GM23338 (cell line): ENCODE data around the gene BOK. TPM values are rescaled to one million over a fixed set of nuclear protein-coding genes. Genes with fewer than 3 reads are reported as not detected.

Source experiments
- ATAC-seq: fragments of 200-7000 bp; cut with Tn5 transposase; 3 replicates; pipeline ENCODE4 v1.9.1; 2020
- DNase-seq: peaks from one replicate; pipeline ENCODE4 v3.0.0-alpha.2; 2015; ENCODE audit warnings: low spot score
- H2AFZ ChIP-seq: fragments of 200-600 bp; sonication (generic); 2 replicates; pipeline ENCODE4 v1.8.0; 2016; ENCODE audit warnings: antibody characterized with exemption, mild to moderate bottlenecking, moderate library complexity
- H3F3A ChIP-seq: fragments of 200-600 bp; sonication (generic); replicated peaks from 2 replicates; pipeline ENCODE4 v1.8.0; 2017; ENCODE audit warnings: antibody characterized with exemption, mixed run types, low read depth
- H3K27ac ChIP-seq: fragments of 200-600 bp; sonication (generic); 2 replicates; pipeline ENCODE4 v1.6.1; 2016; ENCODE audit warnings: low read depth
- H3K27me3 ChIP-seq: fragments of 200-600 bp; sonication (generic); 2 replicates; pipeline ENCODE4 v1.8.0; 2016; ENCODE audit warnings: mild to moderate bottlenecking, mixed run types, moderate library complexity; ENCODE audit not compliant: insufficient read depth
- H3K36me3 ChIP-seq: fragments of 200-600 bp; sonication (generic); 2 replicates; pipeline ENCODE4 v1.8.0; 2016; ENCODE audit warnings: mild to moderate bottlenecking; ENCODE audit not compliant: insufficient read depth
- H3K4me1 ChIP-seq: fragments of 200-600 bp; sonication (generic); 2 replicates; pipeline ENCODE4 v1.8.0; 2016; ENCODE audit warnings: mild to moderate bottlenecking, moderate library complexity; ENCODE audit not compliant: insufficient read depth
- H3K4me2 ChIP-seq: fragments of 200-600 bp; sonication (generic); 2 replicates; pipeline ENCODE4 v1.7.1; 2017; ENCODE audit warnings: mixed run types
- H3K4me3 ChIP-seq: fragments of 200-600 bp; sonication (generic); 2 replicates; pipeline ENCODE4 v1.6.1; 2016; ENCODE audit warnings: mixed run types
- H3K79me2 ChIP-seq: fragments of 200-600 bp; sonication (generic); replicated peaks from 2 replicates; pipeline ENCODE4 v1.8.0; 2017; ENCODE audit warnings: mild to moderate bottlenecking; ENCODE audit not compliant: insufficient read depth
- H3K9me2 ChIP-seq: fragments of 200-600 bp; sonication (generic); 2 replicates; pipeline ENCODE4 v1.8.0; 2017; ENCODE audit not compliant: insufficient read depth
- H4K20me1 ChIP-seq: fragments of 200-600 bp; sonication (generic); replicated peaks from 2 replicates; pipeline ENCODE4 v1.8.0; 2017; ENCODE audit warnings: mild to moderate bottlenecking; ENCODE audit not compliant: insufficient read depth
- H3K27ac Mint-ChIP-seq: 2 replicates; pipeline ENCODE4 v1.8.0; 2020; ENCODE audit warnings: inconsistent platforms, mild to moderate bottlenecking, moderate library complexity, mixed read lengths
- H3K27me3 Mint-ChIP-seq: 3 replicates; pipeline ENCODE4 v1.8.0; 2022; ENCODE audit warnings: low read depth, mild to moderate bottlenecking, moderate library complexity, mixed read lengths, inconsistent platforms; ENCODE audit not compliant: insufficient read depth, poor library complexity
- H3K36me3 Mint-ChIP-seq: 3 replicates; pipeline ENCODE4 v1.8.0; 2021; ENCODE audit warnings: low read depth, mild to moderate bottlenecking, inconsistent platforms, moderate library complexity, mixed read lengths
- H3K4me1 Mint-ChIP-seq: 3 replicates; pipeline ENCODE4 v1.8.0; 2020; ENCODE audit warnings: mild to moderate bottlenecking, inconsistent platforms, mixed read lengths
- H3K4me3 Mint-ChIP-seq: 3 replicates; pipeline ENCODE4 v1.8.0; 2021; ENCODE audit warnings: moderate library complexity, mild to moderate bottlenecking, inconsistent platforms, mixed read lengths
- H3K9me3 Mint-ChIP-seq: 3 replicates; pipeline ENCODE4 v1.8.0; 2020; ENCODE audit warnings: moderate library complexity, mild to moderate bottlenecking, inconsistent platforms, mixed read lengths
- CREB1 ChIP-seq: fragments of 250-450 bp; sonication (Bioruptor Pico); IDR thresholded peaks from 2 replicates; pipeline ENCODE4 v1.5.0; 2020; ENCODE audit warnings: low read depth, mild to moderate bottlenecking, moderate library complexity
- ETS1 ChIP-seq: IDR thresholded peaks from 2 replicates; pipeline ENCODE4 v1.6.1; 2016; ENCODE audit warnings: antibody characterized with exemption
- EZH2phosphoT487 ChIP-seq: fragments of 200-600 bp; sonication (generic); IDR thresholded peaks from one replicate; pipeline ENCODE4 v1.8.1; 2018; ENCODE audit warnings: antibody characterized with exemption; ENCODE audit not compliant: unreplicated experiment
- STAT1 ChIP-seq: IDR thresholded peaks from one replicate; pipeline ENCODE4 v1.6.1; 2016; ENCODE audit warnings: antibody characterized with exemption; ENCODE audit not compliant: unreplicated experiment
- ZNF462 ChIP-seq: fragments of 250-450 bp; sonication (Bioruptor Pico); IDR thresholded peaks from 2 replicates; pipeline ENCODE4 v1.5.0; 2020; ENCODE audit warnings: mild to moderate bottlenecking, moderate library complexity
- polyA plus RNA-seq: library from polyadenylated mRNA; unstranded; fragments of >200 nt; fragmentation: Nextera tagmentation; extraction: Ambion mirVana; gene quantifications from 2 replicates; pipeline ENCODE4 v1.2.1, GENCODE V29; 2016
- total RNA-seq: library from RNA; depleted of rRNA; stranded (reverse); fragments of >200 nt; shearing (Covaris generic); gene quantifications from 2 replicates; pipeline ENCODE4 v1.2.3, GENCODE V29; 2014

Gene BOK
- total and polyA plus RNA-seq, 2 experiments from 2014 or later, result 13.5 to 36.7 TPM

- Mint-ChIP-seq H3K4me3 (no peak overlapping the region), H3K27me3 (peaks cover 13% of the 10 kb centered on the region), H3K9me3 (no peaks in the 10 kb centered on the region), H3K36me3 (no peaks in the 10 kb centered on the region), H3K4me1 (peaks cover 11% of the 10 kb centered on the region), H3K27ac (no peak overlapping the region)
- peaks cover 18% of the 10 kb centered on the region for H3K27me3 ChIP-seq
- TF ChIP-seq ZNF462 (CRISPR knock-in tag), result no peak
- TF ChIP-seq CREB1 (CRISPR knock-in tag), result no peak
- no peak for TF ChIP-seq STAT1
- TF ChIP-seq EZH2phosphoT487, result no peak
- no peak overlapping the region for H2AFZ ChIP-seq
- no peak overlapping the region for H3K27ac ChIP-seq
- no peaks in the 10 kb centered on the region for H4K20me1 ChIP-seq
- no peaks in the 10 kb centered on the region for H3K9me2 ChIP-seq
- H3K4me3 ChIP-seq, result no peak overlapping the region
- peaks cover 5% of the 10 kb centered on the region; the same call in 1 of the 2 replicates for H3K4me1 ChIP-seq
- no peaks in the 10 kb centered on the region; the same call in 1 of the 2 replicates for H3F3A ChIP-seq
- no peak for ATAC-seq
- H3K4me2 ChIP-seq, result no peak overlapping the region
- no peaks in the 10 kb centered on the region for H3K79me2 ChIP-seq
- no peak for DNase-seq
- no peaks in the 10 kb centered on the region for H3K36me3 ChIP-seq
Observed at GRCh38 chr2:241547781-241548450, 10.6 kb upstream of the BOK start.

DNA sequence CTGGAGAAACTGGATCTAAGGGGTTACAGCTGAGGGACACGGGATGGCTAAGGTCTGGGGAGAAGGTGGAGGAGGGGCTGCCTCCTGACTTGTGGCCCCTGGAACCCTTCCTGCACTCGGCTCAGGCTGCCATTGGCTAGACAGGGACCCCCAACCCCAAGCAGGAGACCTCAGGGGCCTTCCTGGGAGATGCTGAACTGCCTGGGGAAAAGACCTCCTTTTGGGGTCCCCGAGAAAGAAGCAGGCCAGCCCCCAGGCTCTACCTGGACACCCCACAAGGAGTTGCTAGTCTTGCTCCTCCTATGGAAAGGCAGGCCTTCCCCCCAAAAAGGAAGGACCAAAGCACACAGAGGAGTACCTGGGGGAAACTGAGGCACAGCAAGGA, 10.1 kb upstream of the BOK start:
- Histone ChIP-seq H3K79me2 (no peaks in the 10 kb centered on the region), H3F3A (no peaks in the 10 kb centered on the region; the same call in 1 of the 2 replicates), H3K4me1 (peaks cover 5% of the 10 kb centered on the region; the same call in 1 of the 2 replicates), H3K4me3 (no peak overlapping the region), H3K4me2 (no peak overlapping the region), H3K36me3 (no peaks in the 10 kb centered on the region), H2AFZ (no peak overlapping the region), H3K9me2 (no peaks in the 10 kb centered on the region), H3K27me3 (peaks cover 12% of the 10 kb centered on the region), H3K27ac (no peak overlapping the region), H4K20me1 (no peaks in the 10 kb centered on the region)
- DNase-seq (no peak), ATAC-seq (no peak)
- Mint-ChIP-seq H3K4me3 (no peak overlapping the region), H3K27ac (no peak overlapping the region), H3K4me1 (peaks cover 13% of the 10 kb centered on the region), H3K27me3 (peaks cover 8% of the 10 kb centered on the region), H3K36me3 (no peaks in the 10 kb centered on the region), H3K9me3 (no peaks in the 10 kb centered on the region)
- no peak for TF ChIP-seq ETS1
